Jurkat, Clone E6-1 (cell line): ENCODE results near the gene PIAS1.
A peak's percentile ranks its signal among the peaks of the same experiment; 100 is the strongest.
"Not testable (repeated sequence)": the region's sequence is repeated elsewhere in the genome, so short reads cannot be mapped to it uniquely, and the experiment has no call there.

Experiments
- DNase-seq: peaks from one replicate; pipeline ENCODE4 v3.0.0-alpha.2; 2011; ENCODE audit warnings: low read depth, low spot score
- H3K4me3 ChIP-seq: 2 replicates; pipeline ENCODE4 v1.5.1; 2011; ENCODE audit warnings: mild to moderate bottlenecking, low read length, control low read depth, moderate library complexity

PIAS1 gene

GRCh38 chr15:68208136-68208535 is 154.0 kb downstream of the PIAS1 start:
- DNase-seq: no peak
- no peak overlapping the region for H3K4me3 ChIP-seq

GRCh38 chr15:68208636-68209240 is 154.6 kb downstream of the PIAS1 start:
- no peak overlapping the region; the same call in 1 of the 2 replicates for H3K4me3 ChIP-seq
- DNase-seq: peak; percentile 60

GRCh38 chr15:68209272-68209671 is 155.2 kb downstream of the PIAS1 start:
- H3K4me3 ChIP-seq: no peak overlapping the region
- no peak for DNase-seq

- DNase-seq: no peak
Measured at GRCh38 chr15:68209735-68210408, 155.8 kb downstream of the PIAS1 start.

GRCh38 chr15:68210409-68210756 is 156.3 kb downstream of the PIAS1 start:
- no peak for DNase-seq
- no peak overlapping the region for H3K4me3 ChIP-seq

More at GRCh38 chr15:68209735-68210408, 155.8 kb downstream of the PIAS1 start:
- no peak overlapping the region for H3K4me3 ChIP-seq

- no peak overlapping the region for H3K4me3 ChIP-seq
- no peak for DNase-seq
Measured at GRCh38 chr15:68210821-68211655, 156.9 kb downstream of the PIAS1 start.

GRCh38 chr15:68211656-68212320 is 157.7 kb downstream of the PIAS1 start:
- DNase-seq: no peak
- no peak overlapping the region for H3K4me3 ChIP-seq

- H3K4me3 ChIP-seq, DNase-seq: not testable (repeated sequence)
Measured at GRCh38 chr15:68213491-68213845, 159.4 kb downstream of the PIAS1 start.

GRCh38 chr15:68213991-68214837 is 160.1 kb downstream of the PIAS1 start:
- no peak for DNase-seq
- H3K4me3 ChIP-seq: no peak overlapping the region

GRCh38 chr15:68214838-68215254 is 160.7 kb downstream of the PIAS1 start:
- no peak overlapping the region for H3K4me3 ChIP-seq
- no peak for DNase-seq

- DNase-seq: no peak
Measured at GRCh38 chr15:68217341-68217740, 163.2 kb downstream of the PIAS1 start.

GRCh38 chr15:68218331-68218730 is 164.2 kb downstream of the PIAS1 start:
- DNase-seq: no peak
- no peak overlapping the region for H3K4me3 ChIP-seq

More at GRCh38 chr15:68217341-68217740, 163.2 kb downstream of the PIAS1 start:
- H3K4me3 ChIP-seq: no peak overlapping the region

- no peak overlapping the region for H3K4me3 ChIP-seq
- no peak for DNase-seq
Measured at GRCh38 chr15:68218847-68219798, 165.0 kb downstream of the PIAS1 start.

- H3K4me3 ChIP-seq: no peak overlapping the region
- no peak for DNase-seq
Measured at GRCh38 chr15:68220489-68220888, 166.4 kb downstream of the PIAS1 start.

GRCh38 chr15:68220967-68221366 is 166.9 kb downstream of the PIAS1 start:
- H3K4me3 ChIP-seq: no peak overlapping the region
- DNase-seq: no peak

- not testable (repeated sequence) for H3K4me3 ChIP-seq, DNase-seq
Measured at GRCh38 chr15:68221530-68222431, 167.7 kb downstream of the PIAS1 start.

GRCh38 chr15:68222432-68222743 is 168.3 kb downstream of the PIAS1 start:
- not testable (repeated sequence) for H3K4me3 ChIP-seq, DNase-seq
